ENCODE measurements around the gene VEZT.

- TF ChIP-seq ZNF70 (CRISPR knock-in tag; IDR thresholded peaks at IDR 0.05) (no peak), PPARA (CRISPR knock-in tag; IDR thresholded peaks at IDR 0.05; ENCODE audit: borderline replicate concordance) (no peak), BACH2 (CRISPR knock-in tag; IDR thresholded peaks at IDR 0.05; ENCODE audit: borderline replicate concordance) (no peak), CREB5 (CRISPR knock-in tag; IDR thresholded peaks at IDR 0.05; ENCODE audit: low read depth) (no peak), TCF4 (CRISPR knock-in tag; IDR thresholded peaks at IDR 0.05; ENCODE audit: borderline replicate concordance) (no peak), RARB (CRISPR knock-in tag; IDR thresholded peaks at IDR 0.05) (no peak), OSR1 (CRISPR knock-in tag; IDR thresholded peaks at IDR 0.05) (no peak)
- TF ChIP-seq, protein P1, sequence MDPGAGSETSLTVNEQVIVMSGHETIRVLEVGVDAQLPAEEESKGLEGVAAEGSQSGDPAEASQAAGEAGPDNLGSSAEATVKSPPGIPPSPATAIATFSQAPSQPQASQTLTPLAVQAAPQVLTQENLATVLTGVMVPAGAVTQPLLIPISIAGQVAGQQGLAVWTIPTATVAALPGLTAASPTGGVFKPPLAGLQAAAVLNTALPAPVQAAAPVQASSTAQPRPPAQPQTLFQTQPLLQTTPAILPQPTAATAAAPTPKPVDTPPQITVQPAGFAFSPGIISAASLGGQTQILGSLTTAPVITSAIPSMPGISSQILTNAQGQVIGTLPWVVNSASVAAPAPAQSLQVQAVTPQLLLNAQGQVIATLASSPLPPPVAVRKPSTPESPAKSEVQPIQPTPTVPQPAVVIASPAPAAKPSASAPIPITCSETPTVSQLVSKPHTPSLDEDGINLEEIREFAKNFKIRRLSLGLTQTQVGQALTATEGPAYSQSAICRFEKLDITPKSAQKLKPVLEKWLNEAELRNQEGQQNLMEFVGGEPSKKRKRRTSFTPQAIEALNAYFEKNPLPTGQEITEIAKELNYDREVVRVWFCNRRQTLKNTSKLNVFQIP (CRISPR knock-in tag; IDR thresholded peaks at IDR 0.05; ENCODE audit: borderline replicate concordance, low read depth), result no peak
Measured at GRCh38 chr12:95220726-95221125, 3.1 kb downstream of the VEZT start.

All from SK-N-SH treated with all-trans-retinoic acid at 6 μM for 48 hours (cell line).